Heart left ventricle (tissue), 13 donors: Measurements from ENCODE around the gene CYP4F2.

Experiments
- CTCF ChIP-seq, 12 donors: fragments of 200-600 bp; sonication (generic) in 4 of 12; IDR thresholded peaks; one replicate each; pipeline versions ENCODE4 v1.5.0 to v1.8.0; 2018 to 2022; ENCODE audit warnings: antibody characterized with exemption in 12 of 12, mild to moderate bottlenecking in 5 of 12
- POLR2A ChIP-seq, 2 donors: fragments of 450-650 bp; IDR thresholded peaks; one replicate each; pipeline ENCODE4 v1.6.1; 2017; ENCODE audit warnings: antibody characterized with exemption in 2 of 2, mild to moderate bottlenecking in 2 of 2, moderate library complexity in 2 of 2
- donor health status: ischemic (EF 13 %, LVEDD 7.1; RV severe dilation, severe dysfunction).
- donor health status: DM: no; HTN: yes; CAD: no.
- donor health status: DM: no; HTN: no; CAD: no.
- donor health status: ischemic (EF 25% LVEDD 6.9; RV normal size, moderate dysfunction).
- donor health status: ischemic (EF 25% LVEDD 5.7; RV mildly dilated, moderate dysfunction).
- donor health status: ischemic (EF 35%, LVEDD 5.7; RV mildly dilated, moderate dysfunction).
- donor health status: nonischemic (EF 11% LVEDD 7.7; RV severe dilation, severe dysfunction).
- donor health status: DM: yes; HTN: yes; CAD: no.
- donor health status: PGD.
- donor health status: ischemic (EF 29% LVEDD 5.4; RV normal size, mild dysfunction).
- donor health status: nonischemic (EF 23%, LVEDD 6.1; RV moderate dilation, normal function).

DNA sequence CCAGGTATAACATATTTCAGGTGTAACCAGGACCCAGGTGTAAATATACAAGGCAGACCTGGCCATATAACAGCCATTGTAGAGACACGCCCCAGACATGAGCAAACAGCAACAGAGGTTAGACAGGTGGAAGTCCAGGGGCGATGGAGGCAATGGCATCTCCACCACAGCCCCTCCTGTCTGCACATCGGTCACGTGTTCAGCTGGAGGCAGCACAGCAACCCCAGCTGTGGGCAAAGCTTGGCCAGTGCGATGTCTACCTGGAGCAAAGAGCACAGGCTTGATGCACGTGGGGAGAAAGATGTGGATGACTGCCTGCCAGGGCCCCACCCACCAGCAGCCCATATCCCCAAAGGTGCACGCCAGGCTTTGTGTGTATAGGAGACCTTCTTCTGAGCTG, 4.4 kb downstream of the CYP4F2 start:
- TF ChIP-seq CTCF (IDR thresholded peaks at IDR 0.05) (no peak), POLR2A (IDR thresholded peaks at IDR 0.05) (no peak)
